HG03097 (cell line): Measurements from ENCODE around the gene SPAG16.
A peak's percentile ranks its signal among the peaks of the same experiment; 100 is the strongest.

Source experiments
- ATAC-seq: cut with Tn5 transposase; IDR thresholded peaks from one replicate; pipeline ENCODE4 v1.9.1; 2021; ENCODE audit not compliant: unreplicated experiment, low FRiP score

Gene SPAG16

GRCh38 chr2:213766062-213766461 is 481.8 kb downstream of the SPAG16 start:
- peak; percentile 28 for ATAC-seq

- ATAC-seq = peak; percentile 88
These were observed 482.2 kb downstream of the SPAG16 start for GRCh38 chr2:213766465-213766901.

- ATAC-seq = no peak
These were observed 503.6 kb downstream of the SPAG16 start for GRCh38 chr2:213787869-213788268.

- ATAC-seq = no peak
These were observed 505.7 kb downstream of the SPAG16 start for GRCh38 chr2:213789940-213790339.

GRCh38 chr2:213792045-213792444 is 507.8 kb downstream of the SPAG16 start:
- no peak for ATAC-seq

- ATAC-seq = no peak
These were observed 522.0 kb downstream of the SPAG16 start for GRCh38 chr2:213806125-213806726.

- ATAC-seq = no peak
These were observed 532.3 kb downstream of the SPAG16 start for GRCh38 chr2:213816583-213816982.

GRCh38 chr2:213818436-213818835 is 534.2 kb downstream of the SPAG16 start:
- no peak for ATAC-seq

- no peak for ATAC-seq
These were observed 550.1 kb downstream of the SPAG16 start for GRCh38 chr2:213834331-213834730.

GRCh38 chr2:213834746-213835145 is 550.5 kb downstream of the SPAG16 start:
- ATAC-seq = no peak

GRCh38 chr2:213846856-213847255 is 562.6 kb downstream of the SPAG16 start:
- no peak for ATAC-seq

GRCh38 chr2:213847316-213847715 is 563.1 kb downstream of the SPAG16 start:
- no peak for ATAC-seq

- no peak for ATAC-seq
These were observed 564.4 kb downstream of the SPAG16 start for GRCh38 chr2:213848631-213849030.

- no peak for ATAC-seq
These were observed 577.4 kb downstream of the SPAG16 start for GRCh38 chr2:213861638-213862037.

GRCh38 chr2:213862407-213863076 is 578.3 kb downstream of the SPAG16 start:
- no peak for ATAC-seq

- ATAC-seq = no peak
These were observed 579.3 kb downstream of the SPAG16 start for GRCh38 chr2:213863541-213863940.

- no peak for ATAC-seq
These were observed 584.3 kb downstream of the SPAG16 start for GRCh38 chr2:213868526-213868925.

GRCh38 chr2:213885485-213885884 is 601.2 kb downstream of the SPAG16 start:
- ATAC-seq = no peak

- ATAC-seq = no peak
These were observed 630.2 kb downstream of the SPAG16 start for GRCh38 chr2:213914510-213914909.

- no peak for ATAC-seq
These were observed 635.8 kb downstream of the SPAG16 start for GRCh38 chr2:213920014-213920413.

GRCh38 chr2:213923543-213923942 is 639.3 kb downstream of the SPAG16 start:
- ATAC-seq = no peak

GRCh38 chr2:213934560-213934959 is 650.3 kb downstream of the SPAG16 start:
- peak; percentile 97 for ATAC-seq
